NCI-H748 treated with DMSO at 0.1 percent for 48 hours (cell line): ENCODE results near the gene HEXIM1.

ENCODE experiments used
- DNase-seq: peaks from one replicate; lab custom pipeline; 2025; lab: John Stamatoyannopoulos, UW

Gene HEXIM1

GRCh38 chr17:45129940-45130680 lies 18.2 kb upstream of the HEXIM1 start:
- DNase-seq = no peak

- no peak for DNase-seq
These were observed 17.3 kb upstream of the HEXIM1 start for GRCh38 chr17:45130681-45131615.

- DNase-seq = no peak
These were observed 16.5 kb upstream of the HEXIM1 start for GRCh38 chr17:45131616-45132319.

- peak; percentile 20 for DNase-seq
These were observed 16.0 kb upstream of the HEXIM1 start, which contains the start of gene PLCD3 for GRCh38 chr17:45132320-45132571. TSS of gene PLCD3 (minus strand) at chr17:45132515. CDS start at chr17:45132410, 105 bp downstream.

GRCh38 chr17:45132572-45133463 lies 15.5 kb upstream of the HEXIM1 start:
- DNase-seq = peak; percentile 68

GRCh38 chr17:45135192-45135977 lies 12.9 kb upstream of the HEXIM1 start, which contains the start of gene ACBD4:
TSS of gene ACBD4 (plus strand) at chr17:45135687. CDS start at chr17:45136145, 458 bp downstream.
- DNase-seq = peak; percentile 91

GRCh38 chr17:45135978-45136791 lies 12.1 kb upstream of the HEXIM1 start:
- no peak for DNase-seq

GRCh38 chr17:45136846-45137560 lies 11.3 kb upstream of the HEXIM1 start:
- no peak for DNase-seq

- DNase-seq = no peak
These were observed 10.5 kb upstream of the HEXIM1 start for GRCh38 chr17:45137561-45138305.

- DNase-seq = no peak
These were observed 9.3 kb upstream of the HEXIM1 start for GRCh38 chr17:45138911-45139532.

- no peak for DNase-seq
These were observed 8.7 kb upstream of the HEXIM1 start for GRCh38 chr17:45139533-45139920.

GRCh38 chr17:45143094-45143670 lies 5.1 kb upstream of the HEXIM1 start:
- DNase-seq = no peak

- no peak for DNase-seq
These were observed 4.5 kb upstream of the HEXIM1 start for GRCh38 chr17:45143767-45144198.

GRCh38 chr17:45144199-45145034 lies 3.9 kb upstream of the HEXIM1 start:
- no peak for DNase-seq

- no peak for DNase-seq
These were observed 3.3 kb upstream of the HEXIM1 start for GRCh38 chr17:45145035-45145389.

GRCh38 chr17:45146166-45146565 lies 2.1 kb upstream of the HEXIM1 start:
- no peak for DNase-seq

- no peak for DNase-seq
These were observed 1.7 kb upstream of the HEXIM1 start for GRCh38 chr17:45146592-45146889.
